Sigmoid colon (tissue), 4 donors: ENCODE data around the gene KNDC1.

ENCODE experiments used
- CTCF ChIP-seq, 4 experiments: fragments of 450-650 bp in 3 of 4; fragments of 200-600 bp in 1 of 4; IDR thresholded peaks; one replicate each; pipeline ENCODE4 v1.5.1; 2016 to 2019; ENCODE audit warnings: antibody characterized with exemption in 4 of 4, mild to moderate bottlenecking in 3 of 4, moderate library complexity in 2 of 4
- EP300 ChIP-seq, 4 donors: sonication (generic); formaldehyde crosslinking; IDR thresholded peaks; one replicate each; pipeline ENCODE4 v1.6.1; 2017; ENCODE audit warnings: antibody characterized with exemption in 4 of 4
- POLR2A ChIP-seq, 2 donors: fragments of 450-650 bp; IDR thresholded peaks; one replicate each; pipeline ENCODE4 v1.6.1; 2016; ENCODE audit warnings: antibody characterized with exemption in 2 of 2, mild to moderate bottlenecking in 2 of 2, moderate library complexity in 2 of 2
- POLR2AphosphoS5 ChIP-seq, 4 donors: sonication (generic); formaldehyde crosslinking; IDR thresholded peaks; one replicate each; pipeline ENCODE4 v1.6.1; 2017; ENCODE audit warnings: antibody characterized with exemption in 4 of 4

DNA sequence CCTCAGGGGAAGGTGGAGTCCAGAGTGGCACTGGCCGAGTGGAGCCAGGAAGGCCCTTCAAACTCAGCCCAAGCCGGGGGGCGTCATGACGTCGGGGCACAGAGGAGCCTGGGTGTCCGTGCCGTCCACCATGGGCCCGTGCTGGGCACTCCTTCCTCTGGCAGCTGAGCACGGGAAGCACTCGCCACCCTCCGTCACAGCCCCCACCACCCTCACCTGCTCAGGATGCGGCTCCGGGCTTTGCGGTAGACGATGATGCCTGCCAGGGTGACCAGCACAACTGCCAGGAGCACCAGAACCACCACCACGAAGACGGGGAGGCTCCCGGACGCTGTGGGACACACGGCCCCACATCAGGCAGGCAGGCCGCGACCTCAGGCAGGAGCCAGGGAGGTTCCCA, 108.5 kb downstream of the KNDC1 start:
- no peak for TF ChIP-seq CTCF (IDR thresholded peaks at IDR 0.05)
- no peak for TF ChIP-seq POLR2A (IDR thresholded peaks at IDR 0.05)
- no peak for TF ChIP-seq EP300 (IDR thresholded peaks at IDR 0.05)
- TF ChIP-seq POLR2AphosphoS5 (IDR thresholded peaks at IDR 0.05), result no peak
